AG10803 (cell line): ENCODE results near the gene TASP1.

Source experiments
- DNase-seq: peaks from one replicate; pipeline ENCODE4 v3.0.0; 2010; ENCODE audit warnings: low read depth
- H3K4me3 ChIP-seq: 2 replicates; pipeline ENCODE4 v1.5.1; 2011; ENCODE audit warnings: mild to moderate bottlenecking, low read length, control low read depth
- CTCF ChIP-seq: conservative IDR thresholded peaks from 2 replicates; pipeline ENCODE4 v1.5.1; 2011; ENCODE audit warnings: mild to moderate bottlenecking, low read length, control low read depth, inconsistent platforms

TASP1 gene

GRCh38 chr20:13457487-13457886, 181.2 kb downstream of the TASP1 start:
- TF ChIP-seq CTCF = no peak
- no peak for DNase-seq
- H3K4me3 ChIP-seq = no peak overlapping the region

GRCh38 chr20:13455713-13456112, 183.0 kb downstream of the TASP1 start:
- TF ChIP-seq CTCF = no peak
- H3K4me3 ChIP-seq = no peak overlapping the region

GRCh38 chr20:13453367-13453766, 185.4 kb downstream of the TASP1 start:
- no peak for DNase-seq
- H3K4me3 ChIP-seq = no peak overlapping the region
- TF ChIP-seq CTCF = no peak

More at GRCh38 chr20:13455713-13456112, 183.0 kb downstream of the TASP1 start:
- peak; percentile 64 for DNase-seq

GRCh38 chr20:13452470-13453124, 186.1 kb downstream of the TASP1 start:
- no peak for TF ChIP-seq CTCF
- no peak for DNase-seq
- no peak overlapping the region for H3K4me3 ChIP-seq

GRCh38 chr20:13449868-13450434, 188.8 kb downstream of the TASP1 start:
- H3K4me3 ChIP-seq = no peak overlapping the region
- no peak for DNase-seq
- no peak for TF ChIP-seq CTCF

- no peak overlapping the region for H3K4me3 ChIP-seq
- TF ChIP-seq CTCF = no peak
- no peak for DNase-seq
Observed at GRCh38 chr20:13447385-13448180, 191.1 kb downstream of the TASP1 start.
